ENCODE results near the gene SMYD1.

Gene SMYD1

GRCh38 chr2:88148929-88149438, 81.4 kb downstream of the SMYD1 start:
- DNase-seq = no peak

- no peak for DNase-seq
These were observed 91.9 kb downstream of the SMYD1 start for GRCh38 chr2:88159481-88159880.

GRCh38 chr2:88159955-88160415, 92.4 kb downstream of the SMYD1 start:
- peak; percentile 66 for DNase-seq

DNA sequence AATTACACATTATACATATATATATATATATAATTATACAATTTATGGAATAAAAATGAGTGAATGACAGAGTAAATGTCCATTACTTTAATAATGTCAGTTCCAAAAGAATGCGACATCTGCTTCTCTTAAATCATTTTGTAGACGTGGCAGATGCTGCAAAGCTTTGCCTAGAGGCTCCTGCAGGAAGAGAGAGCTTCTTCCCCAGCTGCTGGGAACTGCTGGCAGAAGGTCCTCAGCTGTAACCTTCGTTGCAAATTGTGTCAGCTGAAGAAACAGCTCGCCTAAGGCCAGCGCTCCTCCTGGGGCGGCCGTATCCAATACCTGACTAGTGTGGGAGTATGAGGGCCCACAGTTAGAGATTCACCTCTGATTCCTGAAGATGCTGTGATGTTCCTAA, 92.9 kb downstream of the SMYD1 start:
- no peak for DNase-seq

GRCh38 chr2:88161446-88162244, 94.0 kb downstream of the SMYD1 start:
- no peak for DNase-seq
